HG02678 (cell line): ENCODE results near the gene WFDC10A.
"Not testable (repeated sequence)": the region's sequence is repeated elsewhere in the genome, so short reads cannot be mapped to it uniquely, and the experiment has no call there.

ENCODE experiments used
- ATAC-seq: cut with Tn5 transposase; IDR thresholded peaks from one replicate; pipeline ENCODE4 v1.9.1; 2021; ENCODE audit warnings: mild to moderate bottlenecking, moderate library complexity; ENCODE audit not compliant: unreplicated experiment

WFDC10A gene

DNA sequence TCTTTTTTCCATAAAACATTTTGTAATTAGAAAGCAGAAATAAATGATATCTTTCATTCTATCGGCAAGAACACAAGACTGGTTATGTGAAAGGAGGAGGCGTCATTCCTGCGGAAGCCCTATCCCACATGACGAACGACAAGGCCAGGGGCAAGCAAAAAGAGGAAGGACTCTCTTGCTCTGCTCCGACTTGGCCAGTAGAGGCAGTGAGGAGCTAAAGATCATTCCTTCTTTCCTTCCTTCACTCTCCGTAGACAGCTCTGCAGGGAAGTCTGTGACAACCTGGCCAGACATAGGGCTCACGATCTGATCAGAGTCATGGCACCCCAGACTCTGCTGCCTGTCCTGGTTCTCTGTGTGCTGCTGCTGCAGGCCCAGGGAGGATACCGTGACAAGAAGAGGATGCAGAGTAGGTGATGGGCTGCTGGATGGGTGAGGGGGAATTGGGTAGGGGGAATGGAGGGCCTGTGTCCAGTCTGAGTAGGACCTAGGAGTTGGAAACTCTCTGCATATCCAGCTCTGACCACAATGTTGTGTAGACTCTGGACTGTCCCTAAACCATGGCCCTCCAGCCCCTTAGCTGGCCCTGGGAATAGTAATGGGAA is at the start of gene WFDC10A:
TSS of gene WFDC10A (plus strand) at position 244 of the 605 bp plus-strand sequence. CDS start at position 319, 75 bp downstream.
- no peak for ATAC-seq

- no peak for ATAC-seq
These were observed 47.8 kb upstream of the WFDC10A start for GRCh38 chr20:45581702-45582101.

DNA sequence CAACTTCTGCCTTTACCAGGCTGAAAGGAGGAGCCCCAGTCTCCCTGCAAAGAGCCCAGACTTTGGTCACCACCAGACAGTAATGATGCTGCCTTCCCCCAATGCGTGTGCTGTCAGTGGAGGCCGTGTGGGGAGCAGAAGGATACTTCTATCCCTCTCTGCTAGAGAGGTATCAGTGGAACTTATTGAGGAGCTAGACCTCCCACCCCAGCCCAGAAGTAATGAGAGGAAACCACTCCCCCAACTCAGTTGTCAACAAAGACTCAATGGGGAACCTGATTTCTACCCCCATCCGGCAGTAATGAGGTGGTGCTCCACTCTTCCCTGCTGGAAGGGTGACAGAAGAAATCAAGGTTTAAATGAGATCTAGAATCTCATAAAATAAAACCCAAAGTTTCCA is 46.0 kb upstream of the WFDC10A start:
- ATAC-seq, result no peak

GRCh38 chr20:45584294-45584693 is 45.2 kb upstream of the WFDC10A start:
- not testable (repeated sequence) for ATAC-seq

DNA sequence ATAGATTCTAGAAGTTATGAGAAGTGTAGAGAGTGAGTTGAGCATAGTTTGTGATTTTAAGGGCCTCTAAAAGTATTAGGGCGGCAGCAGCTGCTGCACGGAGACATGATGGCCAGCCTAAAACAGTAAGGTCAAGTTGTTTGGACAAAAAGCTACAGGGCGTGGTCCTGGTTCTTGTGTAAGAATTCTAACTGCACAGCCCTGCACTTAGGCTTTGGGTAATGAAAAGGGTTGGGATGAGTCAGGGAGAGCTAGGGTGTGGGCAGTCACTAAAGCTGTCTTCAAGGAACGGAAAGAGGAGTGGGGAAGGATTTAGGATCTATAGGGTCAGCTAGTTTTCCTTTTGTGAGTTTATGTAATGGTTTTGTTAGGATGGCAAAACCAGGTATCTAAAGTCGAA is 43.6 kb upstream of the WFDC10A start:
- not testable (repeated sequence) for ATAC-seq

- no peak for ATAC-seq
These were observed 40.7 kb upstream of the WFDC10A start for GRCh38 chr20:45588800-45589199.

DNA sequence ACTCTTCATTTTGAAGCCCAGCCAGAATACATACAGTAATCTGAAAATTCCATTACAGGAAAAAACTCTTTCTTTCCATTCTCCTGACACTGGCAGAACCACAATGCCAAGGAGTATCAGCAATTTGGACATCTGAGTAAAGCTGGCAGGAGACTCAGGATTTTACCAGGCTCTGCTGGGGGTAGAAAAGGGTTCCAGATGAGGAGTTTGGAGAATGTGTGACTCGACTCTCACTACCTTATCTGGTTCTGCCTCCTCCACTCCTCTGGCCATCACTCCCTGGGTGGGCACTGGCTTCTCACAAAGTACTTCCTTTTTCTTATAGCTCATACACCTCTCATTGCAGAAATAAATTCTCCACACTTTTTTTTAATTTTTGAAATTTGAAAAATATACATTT is 39.8 kb upstream of the WFDC10A start:
- ATAC-seq, result no peak

GRCh38 chr20:45592574-45593189 is 36.9 kb upstream of the WFDC10A start:
- no peak for ATAC-seq

GRCh38 chr20:45593498-45593897 is 36.0 kb upstream of the WFDC10A start:
- no peak for ATAC-seq

DNA sequence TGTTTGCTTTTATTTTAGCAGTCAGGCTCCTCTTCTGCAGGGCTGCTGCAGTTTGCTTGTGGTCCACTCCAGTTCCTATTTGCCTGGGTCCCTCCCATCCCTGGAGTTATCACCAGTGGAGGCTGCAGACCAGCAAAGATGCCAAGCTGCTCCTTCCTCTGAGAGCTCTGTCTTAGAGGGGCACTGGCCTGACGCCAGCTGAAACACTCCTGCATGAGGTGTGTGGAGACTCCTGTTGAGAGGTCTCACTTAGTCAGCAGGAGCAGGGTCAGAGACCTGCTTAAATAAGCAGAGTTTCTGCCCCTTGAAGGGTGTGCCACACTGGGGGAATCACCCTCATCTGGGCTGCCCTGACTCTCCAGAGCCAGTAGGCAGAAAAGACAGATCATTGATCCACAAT is 34.3 kb upstream of the WFDC10A start:
- no peak for ATAC-seq

DNA sequence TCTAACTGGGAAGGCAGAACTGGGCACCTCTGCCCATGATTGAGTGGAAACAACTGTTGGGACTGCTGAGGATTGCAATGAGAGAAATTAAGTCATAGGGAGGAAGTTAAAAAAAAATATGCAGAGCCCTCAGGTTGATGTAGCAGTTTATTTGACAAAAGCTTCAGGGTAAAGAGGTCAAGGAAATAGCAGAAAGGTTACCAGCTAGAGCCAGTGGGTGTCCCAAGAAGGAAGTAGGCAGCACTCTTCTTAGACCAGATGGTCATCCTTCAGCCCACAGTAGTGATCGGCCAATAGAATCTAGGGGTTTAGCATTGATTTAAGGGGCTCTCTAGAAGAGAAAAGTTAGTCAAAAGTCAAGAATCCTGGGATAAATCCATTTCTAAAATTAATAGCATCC is 21.7 kb upstream of the WFDC10A start:
- ATAC-seq, result no peak

GRCh38 chr20:45611054-45611453 is 18.5 kb upstream of the WFDC10A start:
- no peak for ATAC-seq

GRCh38 chr20:45612314-45612713 is 17.2 kb upstream of the WFDC10A start:
- no peak for ATAC-seq

DNA sequence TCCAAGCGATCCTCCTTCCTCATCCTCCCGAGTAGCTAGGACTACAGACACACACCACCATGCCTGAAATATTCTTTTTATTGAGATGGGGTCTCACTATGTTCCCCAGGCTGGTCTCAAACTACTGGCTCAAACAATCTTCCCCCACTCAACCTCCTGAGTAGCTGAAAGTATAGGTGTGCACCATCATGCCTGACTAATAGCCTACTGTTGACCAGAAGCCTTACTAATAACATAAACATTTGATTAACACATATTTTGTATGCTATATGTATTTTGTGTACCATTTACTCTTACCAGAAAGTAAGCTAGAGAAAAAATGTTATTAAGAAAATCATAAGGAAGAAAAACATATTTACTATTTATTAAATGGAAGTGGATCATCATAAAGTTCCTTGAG is 11.9 kb upstream of the WFDC10A start:
- no peak for ATAC-seq

DNA sequence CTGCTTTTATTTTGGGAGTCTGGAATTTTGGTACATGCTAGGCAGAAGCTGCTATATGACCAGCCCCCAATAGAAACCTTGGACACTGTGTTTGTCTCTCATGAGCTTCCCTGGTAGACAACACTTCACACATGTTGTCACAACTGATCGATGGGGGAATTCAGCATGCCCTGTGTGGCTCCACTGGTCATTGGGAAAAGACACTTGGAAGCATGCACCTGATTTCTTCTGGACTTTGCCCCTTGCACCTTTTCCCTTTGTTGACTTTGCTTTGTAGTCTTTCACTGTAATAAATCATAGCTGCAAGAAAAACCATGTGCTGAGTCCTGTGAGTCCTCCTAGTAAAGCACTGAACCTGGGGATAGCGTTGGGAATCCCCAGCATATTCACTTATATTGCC is 7.9 kb upstream of the WFDC10A start:
- ATAC-seq, result no peak

DNA sequence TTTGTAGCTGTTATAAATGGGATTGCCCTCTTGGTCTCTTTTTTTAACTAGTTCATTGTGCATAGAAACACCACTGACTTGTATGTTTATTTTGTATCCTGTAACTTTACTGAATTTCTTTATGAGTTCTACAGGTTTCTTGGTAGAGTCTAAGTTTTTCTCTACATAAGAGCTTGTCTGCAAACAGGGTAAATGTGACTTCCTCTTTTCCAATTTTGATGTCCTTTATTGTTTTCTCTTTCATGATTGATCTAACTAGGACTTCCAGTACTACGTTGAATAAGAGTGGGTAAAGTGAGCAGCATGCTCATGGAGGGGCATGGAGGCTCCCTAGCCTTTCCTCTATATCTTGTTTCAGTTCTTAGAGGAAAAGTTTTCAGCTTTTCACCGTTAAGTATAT is 3.0 kb upstream of the WFDC10A start:
- no peak for ATAC-seq

- no peak for ATAC-seq
These were observed 832 bp downstream of the WFDC10A start for GRCh38 chr20:45630371-45630770.

- no peak for ATAC-seq
These were observed 1.6 kb downstream of the WFDC10A start, which contains the start of gene WFDC9 for GRCh38 chr20:45631184-45631583. Gene WFDC9, minus strand, starts transcription at chr20:45631284. Its CDS starts 21,103 bp downstream, at chr20:45610181.

DNA sequence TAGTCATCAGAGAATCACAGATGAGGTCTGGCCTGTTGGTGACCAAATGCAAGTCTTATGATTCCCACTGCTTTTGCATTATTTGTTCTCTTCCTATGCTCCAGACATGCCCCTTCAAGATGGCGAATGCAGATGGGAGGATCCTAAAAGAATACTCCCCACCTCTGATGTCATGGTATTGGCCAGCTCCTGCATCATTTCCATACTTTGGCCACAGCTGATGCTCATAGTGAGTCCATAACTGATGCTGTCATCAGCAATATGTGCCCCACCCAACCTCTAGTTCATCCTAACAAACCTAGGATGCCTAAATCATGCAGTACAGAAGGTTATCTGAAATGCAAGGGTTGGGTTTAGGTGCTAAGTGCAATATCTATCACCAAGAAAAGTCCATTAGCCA is 7.0 kb downstream of the WFDC10A start:
- ATAC-seq, result no peak

- ATAC-seq, result no peak
These were observed 10.1 kb downstream of the WFDC10A start for GRCh38 chr20:45639687-45640086.

GRCh38 chr20:45641076-45641475 is 11.5 kb downstream of the WFDC10A start:
- ATAC-seq, result not testable (repeated sequence)

DNA sequence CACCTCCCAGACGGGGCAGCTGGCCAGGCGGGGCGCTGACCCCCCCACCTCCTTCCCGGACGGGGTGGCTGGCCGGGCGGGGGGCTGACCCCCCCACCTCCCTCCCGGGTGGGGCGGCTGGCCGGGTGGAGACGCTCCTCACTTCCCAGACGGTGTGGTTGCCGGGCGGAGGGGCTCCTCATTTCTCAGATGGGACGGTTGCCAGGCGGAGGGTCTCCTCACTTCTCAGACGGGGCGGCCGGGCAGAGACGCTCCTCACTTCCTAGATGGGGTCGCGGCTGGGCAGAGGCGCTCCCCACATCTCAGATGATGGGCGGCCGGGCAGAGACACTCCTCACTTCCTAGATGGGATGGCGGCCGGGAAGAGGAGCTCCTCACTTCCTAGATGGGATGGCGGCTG is 16.3 kb downstream of the WFDC10A start:
- ATAC-seq, result not testable (repeated sequence)

DNA sequence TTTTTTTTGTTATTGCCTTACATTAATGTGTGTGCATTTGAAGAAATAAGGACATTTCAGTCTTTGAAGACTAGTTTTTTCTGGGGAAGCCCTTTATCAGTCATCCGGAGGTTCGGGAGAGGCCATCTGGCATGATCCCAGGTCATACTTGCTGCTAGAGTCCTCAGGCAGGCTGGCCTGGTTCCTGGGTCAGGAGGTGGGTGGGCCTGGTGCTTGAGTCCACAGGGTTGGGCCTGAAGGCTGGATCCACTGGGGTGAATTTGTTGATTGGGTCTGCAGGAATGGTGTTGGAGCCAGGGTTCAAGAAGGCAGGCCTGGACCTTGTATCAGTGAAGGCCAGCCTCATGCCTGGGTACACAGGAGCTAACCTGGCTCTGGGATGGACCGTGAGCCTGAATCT is 17.3 kb downstream of the WFDC10A start:
- ATAC-seq, result no peak
